Tibial artery (tissue), 4 donors: ENCODE results near the gene CA9.
A peak's percentile ranks its signal among the peaks of the same experiment; 100 is the strongest.

Experiments
- DNase-seq, 2 donors: peaks; one replicate each; pipeline ENCODE4 v3.0.0-alpha.2; 2019
- H3K27ac ChIP-seq, 2 donors: fragments of 200-600 bp; sonication (generic) in 1 of 2; 1 replicate in 1 of 2; 2 replicates in 1 of 2; pipeline ENCODE4 v1.5.1; 2018 to 2019; ENCODE audit warnings: mild to moderate bottlenecking in 1 of 2
- H3K27me3 ChIP-seq, 2 donors: fragments of 200-600 bp; sonication (generic) in 1 of 2; one replicate each; pipeline versions ENCODE4 v1.5.1 to v1.6.0; 2016 to 2019
- H3K36me3 ChIP-seq, 3 donors: fragments of 200-600 bp; sonication (generic) in 2 of 3; one replicate each; pipeline ENCODE4 v1.5.1; 2016 to 2019; ENCODE audit warnings: mild to moderate bottlenecking in 2 of 3
- H3K4me1 ChIP-seq, 4 donors: fragments of 200-600 bp; sonication (generic) in 2 of 4; 1 replicate in 3 of 4; 2 replicates in 1 of 4; pipeline ENCODE4 v1.5.1; 2016 to 2019
- H3K4me3 ChIP-seq, 2 donors: fragments of 200-600 bp; sonication (generic) in 1 of 2; 1 replicate in 1 of 2; 2 replicates in 1 of 2; pipeline ENCODE4 v1.5.1; 2018 to 2019; ENCODE audit warnings: mild to moderate bottlenecking in 2 of 2
- H3K9me3 ChIP-seq, 3 donors: fragments of 200-600 bp; sonication (generic) in 1 of 3; one replicate each; pipeline ENCODE4 v1.5.1; 2016 to 2019
- CTCF ChIP-seq, 2 experiments: fragments of 200-600 bp in 1 of 2; fragments of 450-650 bp in 1 of 2; IDR thresholded peaks; one replicate each; pipeline ENCODE4 v1.5.1; 2017 to 2019; ENCODE audit warnings: antibody characterized with exemption in 2 of 2, mild to moderate bottlenecking in 1 of 2, moderate library complexity in 1 of 2
- intact Hi-C: fragments of 100-400 bp; cut with DNase I; formaldehyde crosslinking; loops from one replicate; pipeline ENCODE4 v1.15.0; 2023; ENCODE audit warnings: low total_unique reads

CA9 gene

GRCh38 chr9:35706951-35707350 lies 33.2 kb downstream of the CA9 start:
- intact Hi-C loops: no loop called here
- H3K4me3 ChIP-seq: no peak overlapping the region
- DNase-seq: no peak
- H3K9me3 ChIP-seq: no peaks in the 10 kb centered on the region
- TF ChIP-seq CTCF (IDR thresholded peaks at IDR 0.05): no peak
- H3K27ac ChIP-seq: peak overlapping the region; percentile 96 to 97
- no peaks in the 10 kb centered on the region for H3K4me1 ChIP-seq
- H3K27me3 ChIP-seq: no peaks in the 10 kb centered on the region
- peaks cover 97 to 100% (median 97%) of the 10 kb centered on the region in 3 donors for H3K36me3 ChIP-seq

GRCh38 chr9:35708146-35708545 lies 34.4 kb downstream of the CA9 start:
- Histone ChIP-seq H3K36me3 (peaks cover 97 to 100% (median 97%) of the 10 kb centered on the region in 3 donors), H3K4me1 (peaks cover 0 to 5% (median 0%) of the 10 kb centered on the region in 4 donors), H3K27ac (peak overlapping the region; percentile 26 to 97), H3K4me3 (no peak overlapping the region), H3K9me3 (no peaks in the 10 kb centered on the region), H3K27me3 (no peaks in the 10 kb centered on the region)
- TF ChIP-seq CTCF (IDR thresholded peaks at IDR 0.05): no peak
- no peak for DNase-seq
- intact Hi-C loops: no loop called here

- intact Hi-C loops: no loop called here
- no peaks in the 10 kb centered on the region for H3K27me3 ChIP-seq
- H3K4me3 ChIP-seq: no peak overlapping the region
- no peak for TF ChIP-seq CTCF (IDR thresholded peaks at IDR 0.05)
- no peaks in the 10 kb centered on the region for H3K9me3 ChIP-seq
- no peak for DNase-seq
- peaks cover 95 to 100% (median 97%) of the 10 kb centered on the region in 3 donors for H3K36me3 ChIP-seq
- peak overlapping the region; percentile 45 for H3K27ac ChIP-seq
- H3K4me1 ChIP-seq: peaks cover 0 to 11% (median 0%) of the 10 kb centered on the region in 4 donors
Observed at GRCh38 chr9:35710818-35711500, 37.2 kb downstream of the CA9 start.

- no peak for DNase-seq
- Histone ChIP-seq H3K36me3 (peaks cover 95 to 100% (median 97%) of the 10 kb centered on the region in 3 donors), H3K27ac (peak overlapping the region; percentile 45), H3K9me3 (no peaks in the 10 kb centered on the region), H3K27me3 (no peaks in the 10 kb centered on the region), H3K4me3 (no peak overlapping the region), H3K4me1 (peaks cover 0 to 11% (median 3%) of the 10 kb centered on the region in 4 donors)
- intact Hi-C loops: no loop called here
- no peak for TF ChIP-seq CTCF (IDR thresholded peaks at IDR 0.05)
Observed at GRCh38 chr9:35711501-35712428, 38.0 kb downstream of the CA9 start.

- intact Hi-C loops: no loop called here
- Histone ChIP-seq H3K4me1 (peaks cover 0 to 11% (median 3%) of the 10 kb centered on the region in 4 donors), H3K4me3 (no peak overlapping the region), H3K36me3 (peaks cover 95 to 100% (median 97%) of the 10 kb centered on the region in 3 donors), H3K27ac (peak overlapping the region; percentile 31 to 45), H3K27me3 (no peaks in the 10 kb centered on the region), H3K9me3 (no peaks in the 10 kb centered on the region)
- DNase-seq: no peak
- no peak for TF ChIP-seq CTCF (IDR thresholded peaks at IDR 0.05)
Observed at GRCh38 chr9:35712762-35713400, 39.2 kb downstream of the CA9 start.
